ELR (cell line): ENCODE data around the gene UGGT2.
"Not testable (repeated sequence)": the region's sequence is repeated elsewhere in the genome, so short reads cannot be mapped to it uniquely, and the experiment has no call there.

Source experiments
- DNase-seq: peaks from one replicate; pipeline ENCODE4 v3.0.0-alpha.2; 2015; ENCODE audit warnings: low read depth

The UGGT2 gene

DNA sequence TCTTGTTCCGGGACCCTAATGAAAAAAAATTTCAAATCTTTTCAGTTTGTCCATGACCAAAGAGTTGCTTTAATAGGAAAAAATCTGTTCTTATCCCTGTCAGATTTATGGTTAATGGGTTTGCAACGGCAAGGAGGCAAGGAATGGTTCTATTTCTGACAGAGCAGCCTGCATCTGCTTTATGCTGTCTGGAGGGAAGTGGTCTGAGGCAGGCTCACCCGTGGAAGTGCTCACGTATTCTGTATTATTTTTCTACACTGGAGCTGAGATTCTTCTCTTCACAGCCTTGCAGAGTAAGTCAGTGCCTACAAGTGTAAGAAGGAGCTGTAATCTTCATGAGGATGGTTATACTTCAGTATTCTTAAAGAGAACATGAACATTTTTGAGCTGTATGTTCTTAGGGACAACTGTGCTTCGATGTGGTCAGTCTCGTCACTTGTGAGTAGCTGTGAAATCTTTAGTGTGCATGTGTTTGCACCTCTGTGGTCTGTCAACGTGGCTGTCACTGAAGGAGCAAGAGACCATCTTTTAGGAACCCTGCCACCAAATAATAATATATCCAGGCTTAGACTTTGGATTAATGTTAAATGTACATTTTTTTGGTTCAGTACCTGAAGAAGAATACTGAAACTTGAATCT is 262.0 kb downstream of the UGGT2 start:
- no peak for DNase-seq

DNA sequence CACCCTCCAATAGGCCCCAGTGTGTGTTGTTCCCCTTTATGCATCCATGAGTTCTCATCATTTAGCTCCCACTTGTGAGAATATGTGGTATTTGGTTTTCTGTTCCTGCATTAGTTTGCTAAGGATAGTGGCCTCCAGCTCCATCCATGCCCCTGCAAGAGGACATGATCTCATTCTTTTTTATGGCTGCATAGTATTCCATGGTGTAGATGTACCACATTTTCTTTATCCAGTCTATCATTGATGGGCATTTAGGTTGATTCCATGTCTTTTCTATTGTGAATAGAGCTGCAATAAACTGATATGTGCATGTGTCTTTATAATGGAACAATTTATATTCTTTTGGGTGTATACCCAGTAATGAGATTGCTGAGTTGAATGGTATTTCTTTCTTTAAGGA is 263.9 kb downstream of the UGGT2 start:
- not testable (repeated sequence) for DNase-seq

DNA sequence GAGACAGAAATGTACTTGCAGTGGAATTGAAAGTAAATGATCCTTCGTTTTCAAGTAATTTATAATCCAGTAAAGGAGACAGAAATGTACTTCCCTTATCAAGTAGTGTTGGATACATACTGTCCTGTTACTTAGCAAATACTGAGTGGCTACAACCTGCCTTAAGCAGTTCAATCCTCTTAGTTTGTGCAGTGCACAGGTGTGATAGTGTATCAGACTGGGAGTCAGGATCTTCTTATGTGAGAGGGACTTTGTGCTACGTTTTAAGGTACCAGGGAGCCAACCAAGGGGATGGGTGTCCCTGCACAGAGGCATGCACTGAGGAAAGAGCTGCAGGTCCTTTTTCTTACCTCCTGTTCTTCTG is 265.1 kb downstream of the UGGT2 start:
- DNase-seq = no peak

DNA sequence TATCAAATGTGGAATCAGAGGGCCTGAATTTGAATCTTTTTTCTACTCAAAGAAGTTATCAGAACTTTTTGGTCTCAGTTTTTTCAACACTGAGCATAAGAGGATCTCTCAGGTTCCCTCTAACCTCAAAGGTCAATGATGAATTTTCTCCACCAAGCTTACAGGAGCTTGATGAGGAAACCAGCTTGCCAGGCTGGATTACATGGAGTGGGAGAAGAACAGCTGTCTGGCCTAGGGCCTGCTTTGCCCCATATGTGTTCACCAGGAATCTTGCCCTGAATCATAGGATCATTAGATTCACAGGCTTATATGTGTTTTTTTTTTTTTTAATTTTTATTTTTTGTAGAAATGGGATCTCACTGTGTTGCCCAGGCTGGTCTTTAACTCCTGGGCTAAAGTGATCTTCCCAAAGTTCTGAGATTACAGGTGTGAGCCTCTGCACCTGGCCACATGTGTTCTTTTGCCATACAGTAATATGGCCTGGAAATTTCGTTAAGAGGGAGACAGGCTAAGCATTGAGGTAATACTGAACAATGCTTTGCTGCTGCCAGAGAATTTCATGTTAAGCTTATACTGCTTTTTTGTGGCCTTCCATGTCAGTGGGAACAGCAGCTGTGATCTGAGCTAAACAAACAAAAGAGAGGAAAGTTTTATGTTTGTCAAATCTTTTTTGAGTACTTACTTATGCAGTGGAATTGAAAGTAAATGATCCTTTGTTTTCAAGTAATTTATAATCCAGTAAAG is 265.7 kb downstream of the UGGT2 start:
- no peak for DNase-seq

DNA sequence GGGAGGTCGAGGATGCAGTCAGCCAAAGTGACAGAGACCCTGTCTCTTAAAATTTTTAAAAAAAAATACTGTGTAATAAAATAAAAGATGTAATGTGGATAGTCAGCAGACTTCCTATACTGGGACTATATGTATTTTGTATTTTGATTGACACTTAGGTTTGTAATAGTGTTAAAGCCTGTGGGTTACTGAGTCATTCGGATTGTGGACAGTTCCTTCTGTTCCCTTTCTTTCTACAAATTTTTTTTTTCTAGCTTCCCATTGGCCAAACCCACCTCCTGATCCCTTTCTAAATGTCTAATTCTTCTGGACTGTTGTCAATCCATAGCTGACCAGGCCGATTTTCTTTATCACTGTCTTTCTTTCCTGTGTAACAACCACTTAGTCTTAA is 268.3 kb downstream of the UGGT2 start:
- peak; percentile 58 for DNase-seq

DNA sequence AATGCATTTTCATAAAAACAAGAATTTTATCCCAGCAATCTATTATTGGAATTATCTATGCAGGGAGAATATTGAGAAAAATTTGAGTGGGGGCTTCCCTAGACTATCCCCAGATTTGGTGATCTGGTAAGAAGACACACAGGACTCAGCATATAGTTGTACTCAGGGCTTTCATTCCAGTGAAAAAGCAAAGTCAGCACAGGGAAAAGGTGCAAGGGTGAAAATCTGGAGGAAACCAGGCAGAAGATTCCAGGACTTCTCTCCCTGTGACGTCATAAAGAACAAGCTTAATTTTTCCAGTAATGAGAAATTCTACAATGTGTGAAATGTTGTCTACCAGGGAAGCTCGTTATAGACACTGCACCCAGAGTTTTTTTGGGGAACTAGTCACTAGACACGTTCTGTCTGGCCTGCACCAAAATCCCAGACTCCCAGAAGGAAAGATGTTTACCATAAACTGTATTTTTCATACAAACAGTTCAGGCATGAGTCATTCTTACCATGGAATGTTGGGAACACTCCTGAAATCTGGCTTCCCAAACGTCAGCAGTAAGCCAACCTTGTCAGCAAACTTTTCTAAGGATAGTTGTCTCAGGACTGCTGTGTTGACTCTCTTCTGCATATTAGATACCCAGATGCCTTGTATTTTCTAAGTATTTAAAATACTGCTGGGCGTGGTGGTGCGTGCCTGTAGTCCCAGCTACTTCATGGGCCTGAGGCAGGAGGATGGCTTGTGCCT is 268.9 kb downstream of the UGGT2 start:
- peak; percentile 81 for DNase-seq

DNA sequence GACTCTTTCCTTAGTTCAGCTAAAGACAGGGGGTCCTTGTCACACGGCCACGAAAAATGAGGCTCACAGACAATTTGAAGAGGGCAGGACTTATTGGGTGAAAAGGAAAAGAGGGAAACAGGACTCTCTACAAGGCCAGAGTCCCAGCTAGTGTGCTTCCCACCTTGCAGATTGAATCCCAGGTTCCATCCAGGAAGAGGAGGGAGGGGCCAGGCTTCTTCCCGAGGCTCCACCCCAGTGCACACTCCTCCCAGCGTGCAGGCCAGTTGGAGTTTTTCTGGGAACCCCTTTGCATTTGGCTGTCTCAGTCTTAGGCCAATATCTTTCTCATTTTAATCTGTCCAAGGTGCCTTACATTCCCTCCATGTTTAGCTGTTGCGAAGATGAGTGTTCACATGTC is 269.5 kb downstream of the UGGT2 start:
- no peak for DNase-seq

DNA sequence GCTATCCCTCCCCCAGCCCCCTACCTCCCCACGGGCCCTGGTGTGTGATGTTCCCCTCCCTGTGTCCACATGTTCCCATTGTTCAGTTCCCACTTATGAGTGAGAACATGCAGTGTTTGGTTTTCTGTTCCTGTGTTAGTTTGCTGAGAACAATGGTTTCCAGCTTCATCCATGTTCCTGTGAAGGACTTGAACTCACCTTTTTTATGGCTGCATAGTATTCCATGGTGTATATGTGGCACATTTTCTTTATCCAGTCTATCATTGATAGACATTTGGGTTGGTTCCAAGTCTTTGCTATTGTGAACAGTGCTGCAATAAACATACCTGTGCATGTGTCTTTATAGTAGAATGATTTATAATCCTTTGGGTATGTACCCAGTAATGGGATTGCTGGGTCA is 271.3 kb downstream of the UGGT2 start:
- not testable (repeated sequence) for DNase-seq

DNA sequence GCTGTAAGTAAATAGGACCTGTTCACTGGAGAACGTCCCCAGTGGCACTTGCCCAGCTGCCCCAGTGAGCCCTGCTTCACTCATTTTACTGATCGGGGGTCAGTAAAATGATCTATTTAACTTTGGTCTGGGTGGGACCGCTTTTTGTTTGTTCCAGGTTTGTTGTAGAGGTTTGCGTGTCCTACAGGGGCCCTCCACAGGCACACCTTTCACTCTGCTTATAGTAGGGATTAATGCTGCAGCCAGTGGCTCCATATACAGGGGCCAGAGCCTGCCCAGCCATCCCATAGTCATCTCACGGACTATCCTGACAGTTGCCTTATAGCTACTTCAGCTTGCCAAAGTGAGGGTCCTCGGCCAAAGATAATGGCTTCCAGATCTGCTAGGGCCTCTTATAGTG is 272.2 kb downstream of the UGGT2 start:
- no peak for DNase-seq

DNA sequence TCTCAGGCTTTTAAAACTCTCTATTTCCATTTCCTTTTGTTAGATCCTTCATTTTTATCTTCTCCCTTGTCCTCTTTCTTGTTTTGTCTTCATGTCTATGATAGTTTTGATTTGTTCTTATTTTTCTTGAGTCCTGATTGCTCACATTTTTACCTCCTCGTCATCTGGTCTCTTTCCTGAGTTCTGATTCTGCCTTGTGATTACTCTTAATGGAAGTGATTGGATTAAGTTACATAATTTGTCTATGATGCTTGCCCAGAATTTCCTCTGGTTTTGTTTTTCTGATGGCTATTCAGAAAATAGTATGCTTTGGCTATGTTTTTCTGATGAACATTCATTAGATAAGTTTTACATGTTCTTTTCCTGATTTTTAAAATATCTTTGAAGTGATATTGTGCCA is 273.7 kb downstream of the UGGT2 start:
- no peak for DNase-seq

DNA sequence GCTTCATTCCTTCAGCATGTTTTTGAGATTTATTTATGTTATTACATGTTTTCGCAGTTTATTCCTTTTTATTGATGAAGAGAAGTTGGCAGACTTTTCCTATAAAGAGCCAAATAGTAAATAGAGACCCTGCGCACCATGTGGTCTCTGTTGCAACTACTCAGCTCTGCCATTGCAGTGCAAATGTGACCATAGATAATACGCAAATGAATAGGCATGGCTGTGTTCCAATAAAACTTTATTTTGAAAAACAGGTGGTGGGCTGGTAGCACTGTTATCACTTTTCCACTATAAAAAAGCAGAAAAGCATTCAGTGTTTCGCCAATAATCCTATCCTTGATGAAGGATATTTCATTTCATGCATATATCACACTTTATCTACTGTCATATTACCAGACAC is 281.3 kb downstream of the UGGT2 start:
- DNase-seq = no peak

DNA sequence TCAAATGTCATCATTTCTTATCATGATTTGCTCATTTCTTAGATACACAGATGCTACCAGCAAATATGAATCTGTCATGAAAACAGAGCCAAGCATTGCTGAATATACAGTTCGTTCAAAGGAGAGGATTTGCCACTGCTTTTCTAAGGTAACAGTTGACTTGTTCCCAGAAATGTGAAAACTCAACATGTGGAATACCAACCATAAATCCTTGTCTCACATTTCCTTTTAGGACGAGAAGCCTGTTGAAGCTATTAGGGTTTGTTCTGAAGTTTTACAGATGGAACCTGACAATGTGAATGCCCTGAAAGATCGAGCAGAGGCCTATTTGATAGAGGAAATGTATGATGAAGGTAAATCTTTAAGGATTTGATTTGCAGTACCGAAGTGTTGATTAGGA is 289.6 kb downstream of the UGGT2 start:
- no peak for DNase-seq

DNA sequence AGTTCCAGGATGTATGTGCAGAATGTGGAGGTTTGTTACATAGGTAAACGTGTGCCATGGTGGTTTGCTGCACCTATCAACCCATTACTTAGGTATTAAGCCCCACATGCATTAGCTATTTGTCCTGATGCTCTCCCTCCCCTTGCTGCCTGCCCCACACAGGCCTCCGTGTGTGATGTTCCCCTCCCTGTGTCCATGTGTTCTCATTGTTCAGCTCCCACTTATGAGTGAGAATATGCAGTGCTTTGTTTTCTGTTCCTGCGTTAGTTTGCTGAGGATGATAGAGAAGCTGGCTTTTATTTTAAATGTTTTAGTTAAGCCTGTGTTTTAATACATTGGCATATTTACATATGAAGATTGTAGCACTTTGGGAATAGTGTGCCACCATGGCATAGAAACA is 290.6 kb downstream of the UGGT2 start:
- not testable (repeated sequence) for DNase-seq

DNA sequence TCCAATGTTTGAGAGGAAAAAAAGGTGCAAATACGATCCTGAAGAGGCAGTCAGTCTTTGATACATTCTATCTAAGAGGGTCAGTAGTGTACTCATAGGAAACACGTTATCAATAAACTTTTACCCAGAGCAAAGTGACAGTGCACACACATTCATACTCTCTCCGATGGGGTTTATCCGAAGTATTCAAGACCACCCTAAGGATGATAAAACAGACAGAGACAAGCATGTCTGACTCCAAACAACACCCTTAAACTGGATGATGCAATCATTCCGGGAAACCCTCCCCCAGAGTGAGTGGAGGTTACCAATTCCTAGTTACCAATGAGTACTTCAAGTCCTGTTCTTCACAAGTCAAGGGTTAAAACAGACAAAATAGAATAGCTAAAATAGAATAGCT is 297.1 kb downstream of the UGGT2 start:
- no peak for DNase-seq

DNA sequence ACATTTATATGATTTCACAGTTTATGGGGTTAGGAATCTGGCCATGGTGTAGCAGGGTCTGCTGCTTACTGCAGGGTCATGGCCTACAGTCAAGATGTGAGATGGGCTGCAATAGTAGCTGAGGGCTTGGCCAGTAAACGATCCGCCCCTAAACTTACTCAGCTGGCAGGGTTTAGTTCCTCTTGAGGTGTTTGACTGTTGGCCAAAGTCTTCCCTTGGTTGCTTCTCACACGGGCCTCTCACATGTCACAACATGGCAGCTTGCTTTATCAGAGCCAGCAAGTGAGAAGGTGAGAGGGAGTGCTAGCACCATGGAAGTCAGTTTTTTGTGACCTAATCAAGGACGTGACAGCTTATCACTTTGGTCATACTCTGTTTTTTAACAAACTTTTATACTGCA is 299.1 kb downstream of the UGGT2 start:
- no peak for DNase-seq

DNA sequence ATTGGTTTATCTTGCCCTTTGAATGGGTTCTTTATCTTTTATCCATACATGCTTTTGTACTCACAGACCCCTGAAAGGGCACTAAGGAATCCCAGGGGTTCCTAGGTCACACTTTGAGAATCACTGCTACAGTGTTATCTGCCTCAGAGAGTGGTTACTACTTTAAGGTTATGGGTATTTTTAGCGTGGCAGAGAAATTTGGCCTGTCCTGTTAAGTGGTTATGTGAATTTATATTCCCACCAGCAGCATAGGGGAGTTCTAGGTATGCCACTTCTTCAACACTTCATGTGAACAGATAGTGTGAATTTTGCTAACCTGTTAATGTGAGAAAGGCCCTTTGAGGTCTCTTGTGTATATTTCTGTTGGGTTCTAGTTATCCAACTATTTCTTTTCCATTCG is 300.5 kb downstream of the UGGT2 start:
- DNase-seq = no peak
